T-helper 9 cell (primary cell): ENCODE results near the gene FICD.
A peak's percentile ranks its signal among the peaks of the same experiment; 100 is the strongest.

Experiments used
- DNase-seq: peaks from one replicate; pipeline ENCODE4 v3.0.0-alpha.2; 2020

The FICD gene

GRCh38 chr12:108502922-108503321, 12.2 kb upstream of the FICD start:
- no peak for DNase-seq

GRCh38 chr12:108505129-108505528, 9.9 kb upstream of the FICD start:
- no peak for DNase-seq

- no peak for DNase-seq
Measured at GRCh38 chr12:108507971-108508642, 7.0 kb upstream of the FICD start.

GRCh38 chr12:108509806-108510205, 5.3 kb upstream of the FICD start:
- DNase-seq, result no peak

DNA sequence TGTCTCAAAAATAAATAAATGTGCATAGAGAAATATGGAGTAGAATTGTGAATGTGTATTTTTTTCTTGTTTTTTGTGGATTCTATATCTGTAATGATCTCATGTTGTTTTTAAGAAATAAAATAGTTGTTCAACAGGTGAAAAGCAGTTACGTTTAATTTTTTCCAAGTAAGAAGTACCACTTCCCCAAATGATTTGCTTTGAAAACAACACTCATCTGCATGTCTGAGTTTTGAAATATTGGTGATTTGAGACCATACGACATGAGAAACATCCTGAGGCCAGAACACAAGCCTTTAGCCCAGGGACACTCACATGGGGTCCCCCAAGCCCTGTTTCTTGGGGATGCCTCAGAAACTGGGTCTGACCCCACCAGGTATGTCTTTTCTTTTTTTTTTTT, 4.2 kb upstream of the FICD start:
- DNase-seq, result no peak

- DNase-seq, result peak; percentile 76
Measured at GRCh38 chr12:108511633-108512540, 3.2 kb upstream of the FICD start.

DNA sequence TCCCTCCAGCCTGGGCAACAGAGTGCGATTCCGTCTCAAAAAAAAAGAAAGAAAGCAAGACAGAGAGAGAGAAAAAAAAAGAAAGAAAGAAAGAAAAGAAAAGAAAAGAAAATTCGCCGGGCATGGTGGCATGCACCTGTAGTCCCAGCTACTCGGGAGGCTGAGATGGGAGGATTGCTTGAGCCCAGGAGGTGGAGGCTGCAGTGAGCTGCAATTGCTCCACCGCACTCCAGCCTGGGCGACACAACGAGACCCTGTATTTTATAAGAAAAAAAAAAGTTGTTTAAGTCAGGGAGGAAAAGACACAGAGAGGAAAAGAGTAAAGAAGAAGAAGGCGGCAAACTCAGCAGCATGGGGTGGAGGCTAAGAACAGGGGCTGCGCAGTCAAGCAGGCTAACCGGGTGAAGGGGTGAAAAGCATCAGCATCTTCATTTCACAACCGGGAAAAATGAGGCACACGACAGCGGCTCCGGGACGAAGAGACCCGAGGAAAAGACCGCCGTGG, 557 bp upstream of the FICD start:
- DNase-seq, result no peak

DNA sequence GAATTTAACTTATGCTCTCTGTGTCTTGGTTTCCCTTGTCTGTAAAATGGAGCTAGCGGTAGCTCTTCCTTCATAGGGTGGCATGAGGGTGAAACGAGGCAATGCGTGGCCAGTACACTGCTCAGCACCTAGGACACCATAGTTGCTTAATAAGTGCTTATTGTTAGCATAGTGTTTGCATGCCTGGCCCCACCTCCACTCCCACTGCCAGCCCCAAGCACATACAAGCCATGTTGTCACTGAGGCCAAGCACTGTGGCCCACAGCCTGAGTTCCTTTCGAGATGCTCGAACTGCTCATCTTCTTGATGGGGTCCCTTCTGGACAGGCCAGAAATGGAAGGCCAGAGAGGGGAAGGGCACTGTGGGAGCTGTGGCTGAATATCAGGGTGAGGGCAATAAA, 839 bp downstream of the FICD start:
- DNase-seq, result no peak

DNA sequence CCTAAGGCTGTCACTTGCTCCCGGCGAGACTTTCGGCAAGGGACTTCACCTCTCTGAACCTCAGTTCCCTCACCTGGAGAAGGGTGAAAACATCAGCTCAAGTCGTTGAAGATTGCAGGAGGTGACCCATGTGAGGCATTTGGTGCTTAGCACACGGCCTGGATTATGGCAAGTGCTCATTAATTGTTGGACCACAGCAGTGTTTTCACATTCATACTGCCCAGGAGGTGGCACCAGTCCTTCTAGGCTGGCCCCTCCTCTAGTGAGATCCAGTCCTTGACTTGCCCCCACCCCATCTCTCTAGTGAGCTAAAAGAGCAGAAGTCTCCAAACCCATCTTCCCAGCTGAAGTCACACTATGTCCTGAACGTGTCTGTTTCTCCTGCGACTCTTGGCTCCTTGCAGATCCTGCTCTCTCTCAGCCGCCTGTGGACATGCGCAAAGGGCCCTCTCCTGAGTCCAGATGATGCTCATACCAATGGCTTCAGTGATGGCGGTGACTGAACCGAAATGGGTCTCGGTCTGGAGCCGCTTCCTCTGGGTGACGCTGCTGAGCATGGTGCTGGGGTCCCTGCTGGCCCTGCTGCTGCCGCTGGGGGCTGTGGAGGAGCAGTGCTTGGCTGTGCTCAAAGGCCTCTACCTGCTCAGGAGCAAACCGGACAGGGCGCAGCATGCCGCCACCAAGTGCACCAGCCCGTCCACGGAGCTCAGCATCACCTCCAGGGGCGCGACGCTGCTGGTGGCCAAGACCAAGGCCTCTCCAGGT, 1.6 kb downstream of the FICD start:
- no peak for DNase-seq

- DNase-seq, result no peak
Measured at GRCh38 chr12:108517288-108518100, 2.4 kb downstream of the FICD start.

DNA sequence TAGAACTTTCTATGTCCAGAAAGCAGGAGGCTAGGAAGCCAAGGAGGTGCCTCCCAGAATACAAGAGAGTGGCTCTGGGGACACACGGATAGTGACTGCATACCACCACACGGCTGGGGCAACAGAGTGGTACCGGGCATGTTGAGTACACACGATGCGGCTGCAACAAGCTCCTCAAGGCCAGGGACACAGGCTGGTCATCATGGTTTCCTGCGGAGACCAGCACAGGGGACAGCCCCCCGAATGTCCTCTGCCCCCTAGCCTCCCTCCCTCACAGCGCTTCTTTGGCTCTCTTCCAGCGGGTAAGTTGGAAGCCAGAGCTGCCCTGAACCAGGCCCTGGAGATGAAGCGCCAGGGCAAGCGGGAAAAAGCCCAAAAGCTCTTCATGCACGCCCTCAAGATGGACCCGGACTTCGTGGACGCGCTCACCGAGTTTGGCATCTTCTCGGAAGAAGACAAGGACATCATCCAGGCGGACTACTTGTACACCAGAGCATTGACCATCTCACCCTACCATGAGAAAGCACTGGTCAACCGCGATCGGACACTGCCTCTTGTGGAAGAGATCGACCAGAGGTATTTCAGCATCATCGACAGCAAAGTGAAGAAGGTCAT, 3.1 kb downstream of the FICD start:
- no peak for DNase-seq

DNA sequence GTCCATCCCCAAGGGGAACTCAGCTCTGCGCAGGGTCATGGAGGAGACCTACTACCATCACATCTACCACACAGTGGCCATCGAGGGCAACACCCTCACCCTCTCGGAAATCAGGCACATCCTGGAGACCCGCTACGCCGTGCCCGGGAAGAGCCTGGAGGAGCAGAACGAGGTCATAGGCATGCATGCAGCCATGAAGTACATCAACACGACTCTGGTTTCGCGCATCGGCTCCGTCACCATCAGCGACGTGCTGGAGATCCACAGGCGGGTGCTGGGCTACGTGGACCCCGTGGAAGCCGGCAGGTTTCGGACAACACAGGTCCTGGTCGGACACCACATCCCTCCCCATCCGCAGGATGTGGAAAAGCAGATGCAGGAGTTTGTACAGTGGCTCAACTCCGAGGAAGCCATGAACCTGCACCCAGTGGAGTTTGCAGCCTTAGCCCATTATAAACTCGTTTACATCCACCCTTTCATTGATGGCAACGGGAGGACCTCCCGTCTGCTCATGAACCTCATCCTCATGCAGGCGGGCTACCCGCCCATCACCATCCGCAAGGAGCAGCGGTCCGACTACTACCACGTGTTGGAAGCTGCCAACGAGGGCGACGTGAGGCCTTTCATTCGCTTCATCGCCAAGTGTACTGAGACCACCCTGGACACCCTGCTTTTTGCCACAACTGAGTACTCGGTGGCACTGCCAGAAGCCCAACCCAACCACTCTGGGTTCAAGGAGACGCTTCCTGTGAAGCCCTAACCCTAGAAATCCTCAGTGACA, 3.8 kb downstream of the FICD start:
- DNase-seq, result no peak

- DNase-seq, result no peak
Measured at GRCh38 chr12:108519558-108519957, 4.5 kb downstream of the FICD start.

GRCh38 chr12:108523365-108523764, 8.3 kb downstream of the FICD start:
- DNase-seq, result no peak

DNA sequence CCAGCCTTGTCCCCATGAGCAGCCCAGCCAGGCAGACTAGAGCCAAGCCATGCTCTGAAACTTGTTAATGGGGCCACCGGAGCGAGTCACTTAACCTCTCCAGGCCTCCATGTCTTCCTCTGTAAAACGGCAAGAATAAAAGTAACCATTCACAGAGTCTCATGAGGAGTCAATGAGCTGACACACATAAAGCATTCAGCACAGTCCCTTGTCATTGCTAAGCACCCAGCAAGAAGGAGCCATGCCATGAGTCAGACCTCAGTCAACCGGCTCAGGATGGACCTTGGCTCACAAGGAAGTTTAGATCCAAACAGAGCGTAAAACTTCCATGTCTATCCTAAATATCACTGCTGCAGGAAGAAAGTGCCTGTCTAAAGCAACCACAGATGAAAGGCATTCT, 10.6 kb downstream of the FICD start:
- no peak for DNase-seq

DNA sequence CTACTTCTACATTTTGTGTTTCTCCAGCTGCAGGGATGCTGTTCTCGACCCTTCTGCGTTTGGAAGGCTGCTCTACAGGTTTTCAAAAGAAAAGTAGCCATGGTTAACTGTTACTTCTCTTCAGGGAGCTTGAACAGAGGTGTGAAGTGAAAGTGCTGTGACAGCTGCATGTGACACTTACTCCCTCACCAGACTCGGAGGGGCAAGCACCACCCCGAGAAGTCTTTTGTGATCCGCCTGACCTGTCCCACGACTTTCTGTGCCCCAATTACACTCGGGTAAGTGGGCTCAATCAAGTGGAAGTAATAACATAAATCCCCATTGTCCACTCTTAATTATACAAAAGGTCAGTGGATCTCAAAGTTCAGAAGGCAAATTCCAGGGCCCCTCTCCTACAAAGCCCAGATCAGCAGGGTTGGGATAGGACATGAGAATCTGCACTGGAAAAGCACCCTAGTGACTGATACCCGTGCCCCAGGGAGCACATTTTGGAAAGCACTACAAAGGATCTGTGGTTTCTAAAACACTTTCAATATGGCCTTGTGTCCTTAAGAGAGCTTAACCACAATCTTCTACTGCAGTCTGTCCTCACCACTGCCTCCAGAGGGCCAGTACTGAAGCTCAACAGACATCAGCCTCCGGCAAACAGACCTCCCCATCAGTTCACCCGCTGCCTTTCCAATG, 11.5 kb downstream of the FICD start:
- DNase-seq, result no peak

DNA sequence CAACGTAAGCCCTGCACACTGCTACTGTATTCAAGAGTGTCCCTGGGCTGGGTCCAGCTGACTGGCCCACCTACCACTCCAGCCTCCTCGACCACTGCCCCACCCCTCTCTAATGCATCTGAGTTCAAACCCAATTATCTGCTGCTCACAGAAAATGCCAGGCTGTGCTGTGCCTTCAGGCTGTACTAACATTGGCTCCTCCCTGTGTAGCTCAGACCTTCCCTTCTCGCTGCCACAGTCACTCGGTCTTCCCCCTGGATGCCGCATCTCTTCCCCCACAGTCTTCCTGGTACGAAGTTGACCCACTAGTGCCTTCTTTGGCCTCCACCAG, 12.1 kb downstream of the FICD start:
- no peak for DNase-seq

DNA sequence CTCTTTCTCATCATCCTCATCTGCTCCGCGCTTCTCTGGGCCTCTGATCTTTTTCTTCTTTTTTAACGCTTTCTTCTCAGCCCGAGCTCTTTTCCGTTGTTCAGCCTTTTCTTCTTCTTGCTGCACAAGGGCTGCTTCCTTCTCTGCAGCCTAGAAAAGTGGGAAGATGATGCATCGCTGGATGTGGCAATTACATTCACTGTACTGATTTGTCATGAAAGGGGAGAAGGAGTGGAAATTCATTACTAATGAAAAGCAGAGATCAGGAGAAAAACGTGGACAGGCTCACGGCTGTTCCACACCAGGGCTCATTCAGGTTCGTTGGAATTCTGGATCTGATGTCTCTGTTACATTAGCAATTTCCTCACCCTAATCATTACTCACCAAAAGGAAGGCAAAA, 15.1 kb downstream of the FICD start:
- DNase-seq, result no peak

GRCh38 chr12:108531929-108532848, 17.1 kb downstream of the FICD start:
- no peak for DNase-seq

DNA sequence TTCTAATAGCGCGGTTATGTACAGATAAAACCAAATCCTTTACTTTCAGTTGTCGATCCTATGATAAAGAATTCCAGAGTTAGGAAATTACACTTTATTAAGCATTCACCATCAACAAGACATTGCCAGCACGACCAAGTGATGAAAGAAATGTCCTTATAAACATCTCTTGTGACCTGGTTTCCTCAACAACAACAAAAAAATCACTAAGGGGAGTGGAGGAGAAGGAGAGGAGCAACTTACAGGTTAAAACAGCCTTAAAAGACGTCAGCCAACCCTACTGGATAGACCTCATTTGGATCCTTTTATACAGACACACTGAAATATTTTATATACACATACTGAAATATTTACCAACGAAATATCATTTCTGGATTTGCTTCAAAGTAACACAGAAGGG, 23.1 kb downstream of the FICD start:
- no peak for DNase-seq
